ENCODE results near the gene ZC3H13. TPM values are rescaled to one million over a fixed set of nuclear protein-coding genes. Genes with fewer than 3 reads are reported as not detected.

The ZC3H13 gene
- total and polyA plus RNA-seq, 8 donors: 40.6 to 72.7 (median 63.5) TPM

GRCh38 chr13:45926741-45927140 lies 125.8 kb downstream of the ZC3H13 start:
- Histone ChIP-seq H3K4me3 (no peak overlapping the region), H3K4me1 (peaks cover 0 to under 1% of the 10 kb centered on the region in 2 donors), H3K36me3 (no peaks in the 10 kb centered on the region), H3K27ac (no peak overlapping the region), H3K9me3 (no peaks in the 10 kb centered on the region), H3K27me3 (no peaks in the 10 kb centered on the region)
- no peak for TF ChIP-seq CTCF (IDR thresholded peaks at IDR 0.05)
- intact Hi-C loops (cut with DNase I): no loop called here
- ATAC-seq (no peak), DNase-seq (no peak)

GRCh38 chr13:45925151-45925550 lies 127.4 kb downstream of the ZC3H13 start:
- intact Hi-C loops (cut with DNase I): no loop called here
- no peak for TF ChIP-seq CTCF (IDR thresholded peaks at IDR 0.05)
- H3K27ac ChIP-seq: no peak overlapping the region
- no peaks in the 10 kb centered on the region for H3K36me3 ChIP-seq
- no peak for DNase-seq
- H3K4me3 ChIP-seq: no peak overlapping the region
- H3K27me3 ChIP-seq: no peaks in the 10 kb centered on the region
- no peaks in the 10 kb centered on the region for H3K4me1 ChIP-seq
- no peak for ATAC-seq
- no peaks in the 10 kb centered on the region for H3K9me3 ChIP-seq

GRCh38 chr13:45921162-45921736 lies 131.3 kb downstream of the ZC3H13 start:
- H3K9me3 ChIP-seq: no peaks in the 10 kb centered on the region
- no peaks in the 10 kb centered on the region for H3K36me3 ChIP-seq
- no peak for DNase-seq
- H3K4me1 ChIP-seq: no peaks in the 10 kb centered on the region
- intact Hi-C loops (cut with DNase I): no loop called here
- no peak for ATAC-seq
- H3K4me3 ChIP-seq: no peak overlapping the region
- H3K27ac ChIP-seq: no peak overlapping the region
- H3K27me3 ChIP-seq: no peaks in the 10 kb centered on the region
- TF ChIP-seq CTCF (IDR thresholded peaks at IDR 0.05): no peak

GRCh38 chr13:45918597-45918996 lies 133.9 kb downstream of the ZC3H13 start:
- no peak for ATAC-seq
- Histone ChIP-seq H3K27ac (no peak overlapping the region), H3K27me3 (no peaks in the 10 kb centered on the region), H3K4me1 (no peaks in the 10 kb centered on the region), H3K4me3 (no peak overlapping the region), H3K36me3 (no peaks in the 10 kb centered on the region), H3K9me3 (no peaks in the 10 kb centered on the region)
- no peak for TF ChIP-seq CTCF (IDR thresholded peaks at IDR 0.05)
- intact Hi-C loops (cut with DNase I): no loop called here
- DNase-seq: no peak

GRCh38 chr13:45917019-45917418 lies 135.5 kb downstream of the ZC3H13 start:
- no peaks in the 10 kb centered on the region for H3K27me3 ChIP-seq
- no peak overlapping the region for H3K4me3 ChIP-seq
- ATAC-seq: no peak
- intact Hi-C loops (cut with DNase I): no loop called here
- H3K4me1 ChIP-seq: no peaks in the 10 kb centered on the region
- no peaks in the 10 kb centered on the region for H3K36me3 ChIP-seq
- H3K27ac ChIP-seq: no peak overlapping the region
- TF ChIP-seq CTCF (IDR thresholded peaks at IDR 0.05): no peak
- peaks cover 0 to 3% of the 10 kb centered on the region in 2 donors for H3K9me3 ChIP-seq
- DNase-seq: no peak

All from left lung (tissue), 10 donors.